MM.1S (cell line): ENCODE measurements around the gene SQSTM1.

ENCODE experiments used
- DNase-seq: peaks from one replicate; pipeline ENCODE4 v3.0.0-alpha.2; 2015
- H2AFZ ChIP-seq: fragments of 300-600 bp; sonication (generic); 2 replicates; pipeline ENCODE4 v1.6.0; 2016; ENCODE audit warnings: antibody characterized with exemption, low read length
- H3F3A ChIP-seq: fragments of 300-600 bp; sonication (generic); 2 replicates; pipeline ENCODE4 v1.6.1; 2016; ENCODE audit warnings: mild to moderate bottlenecking, antibody characterized with exemption, low read length, moderate library complexity, mixed read lengths; ENCODE audit not compliant: insufficient read depth
- H3K27ac ChIP-seq: fragments of 300-600 bp; sonication (generic); 2 replicates; pipeline ENCODE4 v1.5.1; 2016; ENCODE audit warnings: mild to moderate bottlenecking, low read length
- H3K27me3 ChIP-seq: fragments of 300-600 bp; sonication (generic); replicated peaks from 2 replicates; pipeline ENCODE4 v1.6.0; 2016; ENCODE audit warnings: low read length; ENCODE audit not compliant: insufficient read depth
- H3K36me3 ChIP-seq: fragments of 300-600 bp; sonication (generic); replicated peaks from 2 replicates; pipeline ENCODE4 v1.6.1; 2016; ENCODE audit warnings: mild to moderate bottlenecking, low read length, mixed read lengths; ENCODE audit not compliant: insufficient read depth
- H3K4me1 ChIP-seq: fragments of 300-600 bp; sonication (generic); 2 replicates; pipeline ENCODE4 v1.6.1; 2016; ENCODE audit warnings: low read length, mixed read lengths
- H3K4me2 ChIP-seq: fragments of 300-600 bp; sonication (generic); 2 replicates; pipeline ENCODE4 v1.6.0; 2016; ENCODE audit warnings: low read depth, low read length
- H3K4me3 ChIP-seq: fragments of 300-600 bp; sonication (generic); 2 replicates; pipeline ENCODE4 v1.5.1; 2016; ENCODE audit warnings: low read length, mixed read lengths
- H3K79me2 ChIP-seq: fragments of 300-600 bp; sonication (generic); 2 replicates; pipeline ENCODE4 v1.6.1; 2016; ENCODE audit warnings: mixed run types, low read length, mixed read lengths
- H3K9ac ChIP-seq: fragments of 300-600 bp; sonication (generic); 2 replicates; pipeline ENCODE4 v1.6.1; 2016; ENCODE audit warnings: low read length, mixed read lengths
- H3K9me2 ChIP-seq: fragments of 300-600 bp; sonication (generic); replicated peaks from 2 replicates; pipeline ENCODE4 v1.6.1; 2016; ENCODE audit warnings: mild to moderate bottlenecking, low read length, mixed read lengths; ENCODE audit not compliant: insufficient read depth
- H3K9me3 ChIP-seq: fragments of 300-600 bp; sonication (generic); replicated peaks from 2 replicates; pipeline ENCODE4 v1.6.1; 2016; ENCODE audit warnings: mild to moderate bottlenecking, low read length, mixed read lengths; ENCODE audit not compliant: insufficient read depth
- H4K20me1 ChIP-seq: fragments of 300-600 bp; sonication (generic); 2 replicates; pipeline ENCODE4 v1.6.1; 2016; ENCODE audit warnings: mild to moderate bottlenecking, low read length, moderate library complexity, mixed read lengths; ENCODE audit not compliant: insufficient read depth
- EZH2 ChIP-seq: fragments of 300-600 bp; sonication (generic); optimal IDR thresholded peaks from 2 replicates; pipeline ENCODE3; 2017; ENCODE audit warnings: low read depth, mild to moderate bottlenecking, antibody characterized with exemption, low read length, mixed read lengths
- EZH2phosphoT487 ChIP-seq: fragments of 300-600 bp; sonication (generic); IDR thresholded peaks from 2 replicates; pipeline ENCODE4 v1.6.1; 2018; ENCODE audit warnings: antibody characterized with exemption, low read length
- TF ChIP-seq, protein P1 (sequence below): fragments of 300-600 bp; sonication (generic); IDR thresholded peaks from 2 replicates; pipeline ENCODE4 v1.5.1; 2016; ENCODE audit warnings: antibody characterized with exemption, low read length, mixed read lengths

SQSTM1 gene

DNA sequence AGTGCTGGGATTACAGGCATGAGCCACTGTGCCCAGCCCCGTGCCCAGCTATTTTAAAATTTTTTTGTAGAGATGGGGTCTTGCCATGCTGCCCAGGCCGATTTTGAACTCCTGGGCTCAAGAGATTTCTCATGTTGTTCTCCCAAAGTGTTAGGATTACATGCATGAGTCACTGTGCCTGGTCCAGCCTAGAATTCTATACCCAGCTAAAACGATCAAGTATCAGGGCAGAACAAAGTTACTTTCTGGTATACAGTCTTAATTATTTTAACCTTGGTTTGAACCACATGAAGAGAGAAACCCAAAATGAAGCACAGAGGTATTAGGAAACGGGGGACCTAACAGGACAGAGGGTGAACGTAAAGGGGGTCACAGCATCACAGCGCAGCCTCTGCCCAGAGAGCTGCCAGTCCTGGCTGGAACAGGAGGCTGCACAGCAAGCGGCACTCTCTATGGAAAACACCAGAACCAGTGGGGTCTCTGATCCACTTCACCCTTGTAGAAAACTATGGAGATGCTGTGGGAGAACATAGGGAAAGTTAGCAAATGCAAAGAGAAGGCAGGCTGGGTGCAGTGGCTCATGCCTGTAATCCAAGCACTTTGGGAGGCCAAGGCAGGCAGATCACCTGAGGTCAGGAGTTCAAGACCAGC is 10.2 kb downstream of the SQSTM1 start:
- no peaks in the 10 kb centered on the region for H3K4me1 ChIP-seq
- H3F3A ChIP-seq, result peaks cover 33% of the 10 kb centered on the region
- H3K27me3 ChIP-seq, result no peaks in the 10 kb centered on the region
- H4K20me1 ChIP-seq, result peaks cover 5% of the 10 kb centered on the region
- no peaks in the 10 kb centered on the region for H3K9me3 ChIP-seq
- no peak for DNase-seq
- no peak overlapping the region for H3K9ac ChIP-seq
- peaks cover 57% of the 10 kb centered on the region for H3K79me2 ChIP-seq
- no peak overlapping the region for H3K4me2 ChIP-seq
- H3K9me2 ChIP-seq, result no peaks in the 10 kb centered on the region
- no peak overlapping the region for H2AFZ ChIP-seq
- no peak overlapping the region for H3K4me3 ChIP-seq
- H3K36me3 ChIP-seq, result peaks cover 27% of the 10 kb centered on the region
- TF ChIP-seq EZH2phosphoT487 (no peak), EZH2 (no peak)
- TF ChIP-seq, protein P1, sequence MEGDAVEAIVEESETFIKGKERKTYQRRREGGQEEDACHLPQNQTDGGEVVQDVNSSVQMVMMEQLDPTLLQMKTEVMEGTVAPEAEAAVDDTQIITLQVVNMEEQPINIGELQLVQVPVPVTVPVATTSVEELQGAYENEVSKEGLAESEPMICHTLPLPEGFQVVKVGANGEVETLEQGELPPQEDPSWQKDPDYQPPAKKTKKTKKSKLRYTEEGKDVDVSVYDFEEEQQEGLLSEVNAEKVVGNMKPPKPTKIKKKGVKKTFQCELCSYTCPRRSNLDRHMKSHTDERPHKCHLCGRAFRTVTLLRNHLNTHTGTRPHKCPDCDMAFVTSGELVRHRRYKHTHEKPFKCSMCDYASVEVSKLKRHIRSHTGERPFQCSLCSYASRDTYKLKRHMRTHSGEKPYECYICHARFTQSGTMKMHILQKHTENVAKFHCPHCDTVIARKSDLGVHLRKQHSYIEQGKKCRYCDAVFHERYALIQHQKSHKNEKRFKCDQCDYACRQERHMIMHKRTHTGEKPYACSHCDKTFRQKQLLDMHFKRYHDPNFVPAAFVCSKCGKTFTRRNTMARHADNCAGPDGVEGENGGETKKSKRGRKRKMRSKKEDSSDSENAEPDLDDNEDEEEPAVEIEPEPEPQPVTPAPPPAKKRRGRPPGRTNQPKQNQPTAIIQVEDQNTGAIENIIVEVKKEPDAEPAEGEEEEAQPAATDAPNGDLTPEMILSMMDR, result no peak
- no peak overlapping the region for H3K27ac ChIP-seq

DNA sequence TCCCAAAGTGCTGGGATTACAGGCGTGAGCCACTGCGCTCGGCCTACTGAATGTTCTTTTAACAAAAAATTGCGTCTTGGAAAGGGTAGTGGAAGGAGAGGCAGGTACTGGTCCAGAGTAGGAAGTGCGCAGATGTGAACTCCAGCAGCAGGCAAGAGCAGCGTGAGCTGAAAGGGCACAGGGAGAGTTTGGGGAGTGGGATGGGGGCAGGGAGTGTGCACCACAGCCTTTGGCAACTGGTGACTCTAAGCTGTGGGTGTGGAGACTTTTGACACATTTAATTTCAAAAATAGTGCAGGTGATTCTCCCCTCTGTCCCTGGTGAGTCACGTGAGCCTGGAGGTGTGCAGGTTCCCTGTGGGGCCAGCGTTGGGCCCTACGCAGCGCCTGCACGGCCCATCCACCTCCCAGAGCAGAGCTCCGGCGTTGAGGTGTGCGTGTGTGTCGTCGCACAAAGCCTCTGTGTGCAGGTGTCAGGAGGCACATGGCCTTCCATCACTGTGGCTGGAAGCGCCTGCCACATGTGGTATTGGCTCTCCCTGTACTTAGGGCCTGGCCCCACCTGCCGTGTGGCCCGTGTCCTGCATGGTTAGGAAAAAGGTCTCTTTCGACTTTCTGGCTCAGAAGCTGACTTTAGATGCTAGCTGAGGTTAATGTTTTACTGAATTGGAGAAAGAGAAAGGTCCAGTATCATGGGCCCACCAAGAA is 11.5 kb downstream of the SQSTM1 start:
- peaks cover 5% of the 10 kb centered on the region for H4K20me1 ChIP-seq
- H3K27me3 ChIP-seq, result no peaks in the 10 kb centered on the region
- no peak overlapping the region for H3K27ac ChIP-seq
- peaks cover 46% of the 10 kb centered on the region for H3F3A ChIP-seq
- H3K4me2 ChIP-seq, result no peak overlapping the region
- DNase-seq, result no peak
- no peak for TF ChIP-seq EZH2phosphoT487
- TF ChIP-seq, protein P1, result no peak
- no peak for TF ChIP-seq EZH2
- H2AFZ ChIP-seq, result no peak overlapping the region
- H3K79me2 ChIP-seq, result peaks cover 45% of the 10 kb centered on the region
- no peaks in the 10 kb centered on the region for H3K4me1 ChIP-seq
- H3K9me3 ChIP-seq, result no peaks in the 10 kb centered on the region
- H3K36me3 ChIP-seq, result peaks cover 39% of the 10 kb centered on the region
- no peak overlapping the region for H3K4me3 ChIP-seq
- H3K9me2 ChIP-seq, result no peaks in the 10 kb centered on the region
- no peak overlapping the region for H3K9ac ChIP-seq

DNA sequence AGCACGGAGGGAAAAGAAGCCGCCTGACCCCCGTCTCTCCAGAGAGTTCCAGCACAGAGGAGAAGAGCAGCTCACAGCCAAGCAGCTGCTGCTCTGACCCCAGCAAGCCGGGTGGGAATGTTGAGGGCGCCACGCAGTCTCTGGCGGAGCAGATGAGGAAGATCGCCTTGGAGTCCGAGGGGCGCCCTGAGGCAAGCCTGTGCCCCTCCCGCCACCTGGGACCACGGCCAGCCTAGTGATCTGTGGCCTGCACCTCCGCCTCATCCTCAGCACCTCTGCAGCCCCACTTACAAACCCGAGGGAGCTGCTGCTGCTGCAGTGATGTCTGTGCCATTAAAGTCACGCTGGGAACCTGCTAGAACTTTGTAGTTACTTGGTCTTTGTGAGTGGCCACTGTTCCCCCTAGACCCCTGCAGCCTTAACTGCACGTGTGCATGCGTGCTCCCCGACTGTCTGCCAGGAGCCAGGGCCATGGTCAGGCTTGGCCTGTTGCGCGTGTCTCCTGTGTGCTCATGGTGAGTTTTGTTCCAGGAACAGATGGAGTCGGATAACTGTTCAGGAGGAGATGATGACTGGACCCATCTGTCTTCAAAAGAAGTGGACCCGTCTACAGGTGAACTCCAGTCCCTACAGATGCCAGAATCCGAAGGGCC is 12.5 kb downstream of the SQSTM1 start:
- Histone ChIP-seq H3K4me2 (no peak overlapping the region), H2AFZ (no peak overlapping the region), H3F3A (peaks cover 49% of the 10 kb centered on the region), H3K27me3 (no peaks in the 10 kb centered on the region), H3K4me1 (no peaks in the 10 kb centered on the region), H3K9ac (no peak overlapping the region), H3K36me3 (peaks cover 39% of the 10 kb centered on the region), H3K79me2 (peaks cover 35% of the 10 kb centered on the region), H4K20me1 (no peaks in the 10 kb centered on the region), H3K27ac (no peak overlapping the region), H3K4me3 (no peak overlapping the region), H3K9me2 (no peaks in the 10 kb centered on the region), H3K9me3 (no peaks in the 10 kb centered on the region)
- TF ChIP-seq, protein P1, result no peak
- TF ChIP-seq EZH2phosphoT487 (no peak), EZH2 (no peak)
- no peak for DNase-seq
